ENCODE measurements around the gene TSPAN5. TPM values are rescaled to one million over a fixed set of nuclear protein-coding genes. Genes with fewer than 3 reads are reported as not detected.

The TSPAN5 gene
- total RNA-seq, 2 experiments from 2014 or later = 1.8 to 2.8 TPM

DNA sequence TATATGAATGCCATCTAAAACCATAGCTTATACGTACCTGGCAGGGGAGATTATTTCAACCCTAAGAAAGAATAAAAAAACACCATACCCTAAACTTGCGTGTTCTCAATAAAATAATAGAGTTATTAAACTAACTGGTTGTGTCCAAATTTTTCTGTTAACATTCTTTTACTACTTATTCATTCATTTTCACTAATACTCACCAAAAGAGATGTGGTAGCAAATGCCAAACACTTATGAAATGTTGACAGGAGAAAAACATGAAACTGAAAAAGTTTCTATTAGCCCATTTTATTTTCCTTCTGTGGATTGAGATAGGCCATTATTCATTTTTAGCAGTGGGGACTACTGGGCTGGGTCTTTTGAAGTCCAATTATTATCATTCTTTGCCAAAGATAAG is 102.0 kb downstream of the TSPAN5 start:
- no peak overlapping the region for H3K4me3 Mint-ChIP-seq
- intact Hi-C loops (cut with DNase I, micrococcal nuclease) = no loop called here
- H3K4me1 Mint-ChIP-seq (ENCODE audit: low read depth) = peaks cover 3% of the 10 kb centered on the region
- H3K4me1 ChIP-seq (ENCODE audit: insufficient read depth, low read length) = no peaks in the 10 kb centered on the region
- no peak overlapping the region for H3K27ac Mint-ChIP-seq
- no peaks in the 10 kb centered on the region for H3K36me3 ChIP-seq (ENCODE audit: insufficient read depth, low read length)
- ATAC-seq (ENCODE audit: poor library complexity) (no peak), DNase-seq (no peak)
- H3K4me3 ChIP-seq (ENCODE audit: low read length) = no peak overlapping the region
- ChIA-PET CTCF (no interaction called here), POLR2A (no interaction called here)
- TF ChIP-seq, protein P1, sequence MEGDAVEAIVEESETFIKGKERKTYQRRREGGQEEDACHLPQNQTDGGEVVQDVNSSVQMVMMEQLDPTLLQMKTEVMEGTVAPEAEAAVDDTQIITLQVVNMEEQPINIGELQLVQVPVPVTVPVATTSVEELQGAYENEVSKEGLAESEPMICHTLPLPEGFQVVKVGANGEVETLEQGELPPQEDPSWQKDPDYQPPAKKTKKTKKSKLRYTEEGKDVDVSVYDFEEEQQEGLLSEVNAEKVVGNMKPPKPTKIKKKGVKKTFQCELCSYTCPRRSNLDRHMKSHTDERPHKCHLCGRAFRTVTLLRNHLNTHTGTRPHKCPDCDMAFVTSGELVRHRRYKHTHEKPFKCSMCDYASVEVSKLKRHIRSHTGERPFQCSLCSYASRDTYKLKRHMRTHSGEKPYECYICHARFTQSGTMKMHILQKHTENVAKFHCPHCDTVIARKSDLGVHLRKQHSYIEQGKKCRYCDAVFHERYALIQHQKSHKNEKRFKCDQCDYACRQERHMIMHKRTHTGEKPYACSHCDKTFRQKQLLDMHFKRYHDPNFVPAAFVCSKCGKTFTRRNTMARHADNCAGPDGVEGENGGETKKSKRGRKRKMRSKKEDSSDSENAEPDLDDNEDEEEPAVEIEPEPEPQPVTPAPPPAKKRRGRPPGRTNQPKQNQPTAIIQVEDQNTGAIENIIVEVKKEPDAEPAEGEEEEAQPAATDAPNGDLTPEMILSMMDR (IDR thresholded peaks at IDR 0.05) = no peak
- H3K27me3 ChIP-seq (ENCODE audit: control insufficient read depth in 1 of 2, insufficient read depth in 2 of 2, low read length in 2 of 2) = no peaks in the 10 kb centered on the region
- peaks cover 3% of the 10 kb centered on the region for H3K9me3 Mint-ChIP-seq
- peaks cover 11% of the 10 kb centered on the region for H3K36me3 Mint-ChIP-seq (ENCODE audit: low read depth)
- H3K27ac ChIP-seq (ENCODE audit: low read depth in 1 of 2, low read length in 2 of 2) = no peak overlapping the region
- no peaks in the 10 kb centered on the region for H3K9me3 ChIP-seq (ENCODE audit: control insufficient read depth in 1 of 2, insufficient read depth in 1 of 2, low read length in 2 of 2)
- no peaks in the 10 kb centered on the region for H3K27me3 Mint-ChIP-seq

DNA sequence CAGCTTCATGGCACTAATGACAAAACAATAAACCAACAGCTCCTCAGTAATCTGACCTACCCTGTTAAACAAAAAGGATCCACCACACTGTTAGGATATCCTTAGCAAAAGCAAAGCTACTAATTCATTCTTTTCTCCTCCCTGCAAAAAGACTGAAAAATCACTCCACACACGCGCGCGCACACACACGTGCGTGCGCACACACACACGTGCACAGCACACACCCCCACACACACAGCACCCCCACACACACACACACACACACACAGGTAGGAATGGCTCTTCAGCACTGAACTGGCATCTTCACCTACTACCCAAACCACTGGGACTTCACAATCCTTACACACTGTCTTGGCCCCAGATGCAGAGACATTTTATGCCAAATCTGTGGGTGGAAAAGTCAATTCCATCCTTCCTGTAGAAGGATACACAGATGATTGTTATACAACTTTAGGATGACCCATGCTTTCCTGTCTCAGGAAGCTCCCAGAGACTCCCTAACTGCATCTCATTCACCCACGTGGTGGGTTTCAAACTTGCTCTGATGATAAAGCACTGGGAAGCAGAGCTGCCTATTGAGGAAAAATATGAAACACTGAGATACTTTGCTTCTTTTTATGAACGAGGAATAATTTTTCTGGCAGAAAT is 102.5 kb downstream of the TSPAN5 start:
- no peaks in the 10 kb centered on the region for H3K36me3 ChIP-seq (ENCODE audit: insufficient read depth, low read length)
- CTCF ChIA-PET = no interaction called here
- TF ChIP-seq, protein P1 (IDR thresholded peaks at IDR 0.05) = no peak
- no peaks in the 10 kb centered on the region for H3K4me1 ChIP-seq (ENCODE audit: insufficient read depth, low read length)
- H3K4me1 Mint-ChIP-seq (ENCODE audit: low read depth) = peaks cover 3% of the 10 kb centered on the region
- H3K27me3 ChIP-seq (ENCODE audit: control insufficient read depth in 1 of 2, insufficient read depth in 2 of 2, low read length in 2 of 2) = no peaks in the 10 kb centered on the region
- POLR2A ChIA-PET = no interaction called here
- DNase-seq (no peak), ATAC-seq (ENCODE audit: poor library complexity) (no peak)
- no peaks in the 10 kb centered on the region for H3K9me3 ChIP-seq (ENCODE audit: control insufficient read depth in 1 of 2, insufficient read depth in 1 of 2, low read length in 2 of 2)
- H3K4me3 ChIP-seq (ENCODE audit: low read length) = no peak overlapping the region
- peaks cover 11% of the 10 kb centered on the region for H3K36me3 Mint-ChIP-seq (ENCODE audit: low read depth)
- H3K27me3 Mint-ChIP-seq = no peaks in the 10 kb centered on the region
- peaks cover 3% of the 10 kb centered on the region for H3K9me3 Mint-ChIP-seq
- intact Hi-C loops (cut with DNase I, micrococcal nuclease) = no loop called here
- no peak overlapping the region for H3K27ac ChIP-seq (ENCODE audit: low read depth in 1 of 2, low read length in 2 of 2)
- no peak overlapping the region for H3K4me3 Mint-ChIP-seq
- no peak overlapping the region for H3K27ac Mint-ChIP-seq

GRCh38 chr4:98546910-98547594 is 111.4 kb downstream of the TSPAN5 start:
- Mint-ChIP-seq H3K27me3 (no peaks in the 10 kb centered on the region), H3K4me3 (no peak overlapping the region), H3K9me3 (peaks cover 2% of the 10 kb centered on the region), H3K27ac (no peak overlapping the region), H3K4me1 (ENCODE audit: low read depth) (peaks cover 18% of the 10 kb centered on the region), H3K36me3 (ENCODE audit: low read depth) (peaks cover 4% of the 10 kb centered on the region)
- Histone ChIP-seq H3K4me3 (ENCODE audit: low read length) (no peak overlapping the region), H3K27ac (ENCODE audit: low read depth in 1 of 2, low read length in 2 of 2) (no peak overlapping the region), H3K9me3 (ENCODE audit: control insufficient read depth in 1 of 2, insufficient read depth in 1 of 2, low read length in 2 of 2) (no peaks in the 10 kb centered on the region), H3K27me3 (ENCODE audit: control insufficient read depth in 1 of 2, insufficient read depth in 2 of 2, low read length in 2 of 2) (no peaks in the 10 kb centered on the region), H3K4me1 (ENCODE audit: insufficient read depth, low read length) (peaks cover 3% of the 10 kb centered on the region), H3K36me3 (ENCODE audit: insufficient read depth, low read length) (no peaks in the 10 kb centered on the region)
- ATAC-seq (ENCODE audit: poor library complexity) (no peak), DNase-seq (no peak)
- TF ChIP-seq, protein P1 (IDR thresholded peaks at IDR 0.05) = no peak
- ChIA-PET POLR2A (no interaction called here), CTCF (no interaction called here)
- intact Hi-C loops (cut with DNase I, micrococcal nuclease) = no loop called here
